22Rv1 (cell line): ENCODE results near the gene KCNH6.

Experiments
- ZFX ChIP-seq: fragments of 450-650 bp; IDR thresholded peaks from 2 replicates; pipeline ENCODE4 v1.6.1; 2017; ENCODE audit warnings: antibody characterized with exemption, borderline replicate concordance
- TF ChIP-seq, protein P1 (sequence below): fragments of 450-650 bp; IDR thresholded peaks from 2 replicates; pipeline ENCODE4 v1.5.1; 2017; ENCODE audit warnings: mild to moderate bottlenecking

DNA sequence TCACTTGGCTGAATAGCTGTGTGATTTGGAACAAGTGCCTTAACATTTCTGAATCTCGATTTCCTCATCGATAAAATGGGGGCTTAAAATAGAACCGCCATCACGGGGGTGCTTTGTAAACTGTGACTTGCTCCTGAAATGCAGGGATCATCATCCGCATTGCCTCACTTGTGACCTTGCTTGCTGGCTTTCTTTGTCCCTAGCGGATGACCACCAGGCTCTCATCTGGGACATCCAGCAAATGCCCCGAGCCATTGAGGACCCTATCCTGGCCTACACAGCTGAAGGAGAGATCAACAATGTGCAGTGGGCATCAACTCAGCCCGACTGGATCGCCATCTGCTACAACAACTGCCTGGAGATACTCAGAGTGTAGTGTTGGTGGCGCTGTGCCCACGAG lies 65.6 kb downstream of the KCNH6 start:
- TF ChIP-seq, protein P1, sequence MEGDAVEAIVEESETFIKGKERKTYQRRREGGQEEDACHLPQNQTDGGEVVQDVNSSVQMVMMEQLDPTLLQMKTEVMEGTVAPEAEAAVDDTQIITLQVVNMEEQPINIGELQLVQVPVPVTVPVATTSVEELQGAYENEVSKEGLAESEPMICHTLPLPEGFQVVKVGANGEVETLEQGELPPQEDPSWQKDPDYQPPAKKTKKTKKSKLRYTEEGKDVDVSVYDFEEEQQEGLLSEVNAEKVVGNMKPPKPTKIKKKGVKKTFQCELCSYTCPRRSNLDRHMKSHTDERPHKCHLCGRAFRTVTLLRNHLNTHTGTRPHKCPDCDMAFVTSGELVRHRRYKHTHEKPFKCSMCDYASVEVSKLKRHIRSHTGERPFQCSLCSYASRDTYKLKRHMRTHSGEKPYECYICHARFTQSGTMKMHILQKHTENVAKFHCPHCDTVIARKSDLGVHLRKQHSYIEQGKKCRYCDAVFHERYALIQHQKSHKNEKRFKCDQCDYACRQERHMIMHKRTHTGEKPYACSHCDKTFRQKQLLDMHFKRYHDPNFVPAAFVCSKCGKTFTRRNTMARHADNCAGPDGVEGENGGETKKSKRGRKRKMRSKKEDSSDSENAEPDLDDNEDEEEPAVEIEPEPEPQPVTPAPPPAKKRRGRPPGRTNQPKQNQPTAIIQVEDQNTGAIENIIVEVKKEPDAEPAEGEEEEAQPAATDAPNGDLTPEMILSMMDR: no peak
- TF ChIP-seq ZFX: no peak
